A673 (cell line): Measurements from ENCODE around the gene RASSF3. TPM values are rescaled to one million over a fixed set of nuclear protein-coding genes. Genes with fewer than 3 reads are reported as not detected.
"Not testable (repeated sequence)": the region's sequence is repeated elsewhere in the genome, so short reads cannot be mapped to it uniquely, and the experiment has no call there.

ENCODE experiments used
- BruUV-seq: library from RNA; stranded (reverse); fragments of 400-500 nt; replicated peaks from 2 replicates; lab custom pipeline; 2021; lab: Mats Ljungman, UMichigan
- CTCF ChIA-PET: fragments of 300-600 bp; sonication (Branson Sonifier 250); formaldehyde crosslinking; loops from one replicate; lab custom pipeline; 2022; ENCODE audit warnings: antibody characterized with exemption; lab: Charles Lee
- POLR2A ChIA-PET: fragments of 300-600 bp; sonication (Branson Sonifier 250); formaldehyde crosslinking; loops from one replicate; lab custom pipeline; 2022; ENCODE audit warnings: antibody characterized with exemption; ENCODE audit not compliant: low non-redundant PET; lab: Charles Lee
- DNase-seq: peaks from one replicate; pipeline ENCODE4 v3.0.0-alpha.2; 2015; ENCODE audit warnings: low spot score
- H3K27ac ChIP-seq: fragments of 200-600 bp; sonication (generic); 2 replicates; pipeline ENCODE4 v1.5.1; 2016; ENCODE audit warnings: mixed run types, low read depth, mild to moderate bottlenecking, mixed read lengths, antibody characterized with exemption, low read length; ENCODE audit not compliant: poor library complexity, severe bottlenecking
- H3K27me3 ChIP-seq: fragments of 200-600 bp; sonication (generic); replicated peaks from 2 replicates; pipeline ENCODE4 v1.6.1; 2017; ENCODE audit warnings: mixed run types, low read depth, mild to moderate bottlenecking, mixed read lengths, antibody characterized with exemption, low read length; ENCODE audit not compliant: insufficient read depth, poor library complexity
- H3K36me3 ChIP-seq: fragments of 200-600 bp; sonication (generic); 2 replicates; pipeline ENCODE4 v1.6.1; 2016; ENCODE audit warnings: mixed run types, mild to moderate bottlenecking, mixed read lengths, antibody characterized with exemption, low read length; ENCODE audit not compliant: insufficient read depth, poor library complexity, severe bottlenecking
- H3K4me1 ChIP-seq: fragments of 200-600 bp; sonication (generic); 2 replicates; pipeline ENCODE4 v1.6.1; 2017; ENCODE audit warnings: mixed run types, mild to moderate bottlenecking, mixed read lengths, antibody characterized with exemption, low read length; ENCODE audit not compliant: insufficient read depth, poor library complexity, severe bottlenecking
- H3K4me3 ChIP-seq: fragments of 200-600 bp; sonication (generic); 2 replicates; pipeline ENCODE4 v1.5.1; 2016; ENCODE audit warnings: low read depth, mixed run types, mild to moderate bottlenecking, mixed read lengths, low read length; ENCODE audit not compliant: poor library complexity, severe bottlenecking
- H3K9me3 ChIP-seq: fragments of 200-600 bp; sonication (generic); 2 replicates; pipeline ENCODE4 v1.6.1; 2016; ENCODE audit warnings: mixed run types, low read depth, mild to moderate bottlenecking, mixed read lengths, antibody characterized with exemption, low read length; ENCODE audit not compliant: poor library complexity, severe bottlenecking
- EZH2 ChIP-seq: fragments of 200-600 bp; sonication (generic); IDR thresholded peaks from 2 replicates; pipeline ENCODE4 v1.6.1; 2017; ENCODE audit warnings: borderline replicate concordance, low read depth, mild to moderate bottlenecking, mixed read lengths, antibody characterized with exemption, low read length; ENCODE audit not compliant: poor library complexity, severe bottlenecking
- intact Hi-C: fragments of 100-400 bp; cut with micrococcal nuclease; formaldehyde crosslinking; loops from one replicate; pipeline ENCODE4 v1.10.0; 2022; ENCODE audit not compliant: unreplicated experiment
- total RNA-seq: library from RNA; stranded (reverse); gene quantifications from 2 replicates; pipeline ENCODE4 v1.2.3, GENCODE V29; 2021
- TF ChIP-seq, protein P1 (sequence below): fragments of 300-800, 200-600 bp; sonication (generic); conservative IDR thresholded peaks from 2 replicates; pipeline ENCODE4 v1.5.1; 2017; ENCODE audit warnings: low read depth, mild to moderate bottlenecking, antibody characterized with exemption, low read length, moderate library complexity, mixed read lengths

Gene RASSF3
- total RNA-seq, 1 experiment from 2014 or later: 38.2 TPM

DNA sequence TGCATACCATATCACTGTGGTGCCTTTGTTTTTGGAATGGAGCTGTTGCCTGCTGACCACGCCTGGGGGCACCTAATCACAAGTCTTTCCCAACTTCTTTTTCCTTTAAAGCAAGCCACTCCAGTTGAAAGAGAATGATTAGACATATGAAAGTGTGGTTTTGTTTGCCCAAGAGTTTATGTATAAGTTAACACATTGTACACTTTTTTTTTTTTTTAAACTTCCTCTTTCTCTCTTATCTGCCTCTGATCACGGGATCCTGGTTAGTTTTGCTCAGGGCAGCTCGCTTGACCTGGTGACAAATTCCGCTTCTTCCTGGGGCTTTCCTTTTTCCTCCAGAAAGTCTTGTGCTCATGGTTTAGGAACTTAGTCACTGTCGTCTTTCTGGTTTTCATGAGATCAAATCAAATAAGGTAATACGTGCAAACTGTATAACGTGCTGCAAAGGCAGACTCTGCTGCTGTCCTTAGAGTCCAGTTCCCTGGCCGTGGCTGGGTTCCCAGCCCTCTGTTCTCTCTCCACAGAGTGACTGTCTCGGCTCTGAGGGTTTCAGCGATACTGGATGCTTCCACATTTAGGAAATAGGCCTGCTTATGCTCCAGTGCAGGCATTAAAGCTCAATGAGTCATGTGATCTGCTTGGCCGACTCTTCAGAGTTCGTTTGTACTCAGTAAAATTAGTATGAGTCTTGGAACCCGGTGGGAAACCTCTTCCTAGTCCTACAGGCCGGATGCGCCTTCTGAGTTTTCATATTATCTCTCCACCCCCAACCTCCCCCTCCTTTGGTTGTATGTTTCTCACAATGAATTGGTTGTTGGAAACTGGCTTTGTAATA, 15.2 kb downstream of the RASSF3 start:
- no peaks in the 10 kb centered on the region for H3K36me3 ChIP-seq
- peaks cover 36% of the 10 kb centered on the region for H3K4me1 ChIP-seq
- CTCF ChIA-PET: interaction anchor here (0.7 kb wide), 1 partner anchor 64 kb away, joined by 3 read pairs; no protein-coding TSS in a partner anchor
- peak; percentile 94 for DNase-seq
- POLR2A ChIA-PET: interaction anchor here (0.6 to 0.7 kb wide), 2 partner anchors 14 to 19 kb away, joined by 5 to 11 read pairs; no protein-coding TSS in a partner anchor
- H3K27ac ChIP-seq: peak overlapping the region; percentile 80
- no TSS peak for BruUV-seq
- H3K9me3 ChIP-seq: no peaks in the 10 kb centered on the region
- intact Hi-C loops: loop anchor here (5.0 kb wide), 1 partner anchor 47 kb away; no protein-coding TSS in a partner anchor
- no peak for TF ChIP-seq EZH2
- TF ChIP-seq, protein P1, sequence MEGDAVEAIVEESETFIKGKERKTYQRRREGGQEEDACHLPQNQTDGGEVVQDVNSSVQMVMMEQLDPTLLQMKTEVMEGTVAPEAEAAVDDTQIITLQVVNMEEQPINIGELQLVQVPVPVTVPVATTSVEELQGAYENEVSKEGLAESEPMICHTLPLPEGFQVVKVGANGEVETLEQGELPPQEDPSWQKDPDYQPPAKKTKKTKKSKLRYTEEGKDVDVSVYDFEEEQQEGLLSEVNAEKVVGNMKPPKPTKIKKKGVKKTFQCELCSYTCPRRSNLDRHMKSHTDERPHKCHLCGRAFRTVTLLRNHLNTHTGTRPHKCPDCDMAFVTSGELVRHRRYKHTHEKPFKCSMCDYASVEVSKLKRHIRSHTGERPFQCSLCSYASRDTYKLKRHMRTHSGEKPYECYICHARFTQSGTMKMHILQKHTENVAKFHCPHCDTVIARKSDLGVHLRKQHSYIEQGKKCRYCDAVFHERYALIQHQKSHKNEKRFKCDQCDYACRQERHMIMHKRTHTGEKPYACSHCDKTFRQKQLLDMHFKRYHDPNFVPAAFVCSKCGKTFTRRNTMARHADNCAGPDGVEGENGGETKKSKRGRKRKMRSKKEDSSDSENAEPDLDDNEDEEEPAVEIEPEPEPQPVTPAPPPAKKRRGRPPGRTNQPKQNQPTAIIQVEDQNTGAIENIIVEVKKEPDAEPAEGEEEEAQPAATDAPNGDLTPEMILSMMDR: no peak
- no peaks in the 10 kb centered on the region for H3K27me3 ChIP-seq
- H3K4me3 ChIP-seq: peak overlapping the region; percentile 28

DNA sequence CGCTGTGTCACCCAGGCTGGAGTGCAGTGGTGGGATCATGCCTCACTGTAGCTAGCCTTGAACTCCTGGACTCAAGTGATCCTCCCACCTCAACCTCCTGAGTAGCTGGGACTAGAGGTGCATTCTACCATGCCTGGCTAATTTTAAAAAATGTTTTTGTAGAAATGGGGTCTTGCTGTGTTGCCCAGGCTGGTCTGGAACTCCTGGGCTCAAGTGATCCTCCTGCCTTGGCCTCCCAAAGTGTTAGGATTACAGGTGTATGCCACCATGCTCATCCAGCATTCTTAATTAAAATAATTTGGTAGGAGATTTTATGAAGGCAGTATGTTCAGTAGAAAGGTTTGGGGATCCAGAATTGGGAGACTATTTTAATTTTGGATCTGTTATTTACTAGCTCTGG, 16.3 kb downstream of the RASSF3 start:
- H3K4me3 ChIP-seq, H3K27ac ChIP-seq, H3K27me3 ChIP-seq, DNase-seq, H3K9me3 ChIP-seq, H3K36me3 ChIP-seq, BruUV-seq, CTCF ChIA-PET: not testable (repeated sequence)
- peaks cover 34% of the 10 kb centered on the region for H3K4me1 ChIP-seq
- intact Hi-C loops: loop anchor here (5.0 kb wide), 1 partner anchor 46 kb away; no protein-coding TSS in a partner anchor
- POLR2A ChIA-PET: interaction anchor here (0.6 kb wide), 1 partner anchor 408 kb away, joined by 8 read pairs; no protein-coding TSS in a partner anchor

DNA sequence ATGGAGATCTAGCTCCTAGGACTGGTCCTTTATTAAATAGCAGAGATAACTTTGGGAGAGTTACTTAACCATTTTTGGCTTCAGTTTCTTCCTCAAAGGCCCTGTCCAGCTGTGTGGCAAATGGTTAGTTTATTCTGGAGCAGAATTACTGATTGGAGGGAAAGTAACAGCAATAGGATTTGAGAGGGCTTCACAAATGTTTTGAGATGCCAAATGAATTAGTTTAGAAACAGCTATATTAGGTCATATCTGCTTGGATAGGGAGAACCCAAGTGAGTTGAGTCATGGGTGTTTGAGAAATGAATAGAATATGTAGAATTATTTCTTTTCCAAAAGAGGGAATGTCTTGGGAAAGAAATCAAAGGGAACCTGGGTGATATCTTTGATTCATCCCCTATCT, 17.5 kb downstream of the RASSF3 start:
- CTCF ChIA-PET: no interaction called here
- intact Hi-C loops: loop anchor here (5.0 kb wide), 1 partner anchor 45 kb away; no protein-coding TSS in a partner anchor
- BruUV-seq: no TSS peak
- no peaks in the 10 kb centered on the region for H3K9me3 ChIP-seq
- no peak for DNase-seq
- no peaks in the 10 kb centered on the region for H3K36me3 ChIP-seq
- H3K27me3 ChIP-seq: no peaks in the 10 kb centered on the region
- peaks cover 34% of the 10 kb centered on the region for H3K4me1 ChIP-seq
- H3K27ac ChIP-seq: no peak overlapping the region
- H3K4me3 ChIP-seq: no peak overlapping the region
- TF ChIP-seq, protein P1: no peak
- no peak for TF ChIP-seq EZH2
- POLR2A ChIA-PET: no interaction called here
